ENCODE measurements around the gene SPDYE3.
"Not testable (repeated sequence)": the region's sequence is repeated elsewhere in the genome, so short reads cannot be mapped to it uniquely, and the experiment has no call there.

- TF ChIP-seq CTCF (IDR thresholded peaks at IDR 0.05), result not testable (repeated sequence)
- TF ChIP-seq POLR2A (IDR thresholded peaks at IDR 0.05), result peak; percentile 99
Observed at GRCh38 chr7:100335566-100336466, 28.3 kb downstream of the SPDYE3 start.

Measured in right lobe of liver (tissue), 4 donors.